Endothelial cell of umbilical vein (primary cell): ENCODE measurements around the gene SPO11. TPM values are rescaled to one million over a fixed set of nuclear protein-coding genes. Genes with fewer than 3 reads are reported as not detected.

Experiments
- BruUV-seq: library from RNA; stranded (reverse); fragments of 400-500 nt; replicated peaks from 2 replicates; lab custom pipeline; 2021; lab: Mats Ljungman, UMichigan
- CTCF ChIA-PET: fragments of 300-600, 350-600 bp; sonication (Branson Sonifier 250); formaldehyde crosslinking; loops from one replicate; lab custom pipeline; 2021; ENCODE audit warnings: antibody characterized with exemption, inconsistent platforms; lab: Charles Lee
- POLR2A ChIA-PET: fragments of 300-600, 350-600 bp; sonication (Branson Sonifier 250); formaldehyde crosslinking; loops from one replicate; lab custom pipeline; 2021; ENCODE audit warnings: antibody characterized with exemption, inconsistent platforms; lab: Charles Lee
- DNase-seq: peaks from one replicate; pipeline ENCODE4 v3.0.0-alpha.2; 2011; ENCODE audit warnings: low read depth, low spot score
- FAIRE-seq: peaks from 2 replicates; lab custom pipeline; 2011; peaks lifted over from hg19 to GRCh38; lab: Jason Lieb, UNC
- H2AFZ ChIP-seq: 2 replicates; pipeline ENCODE4 v1.6.0; 2012; ENCODE audit warnings: low read depth, low read length, control low read depth, inconsistent platforms
- H3K27ac ChIP-seq: 2 replicates; pipeline ENCODE4 v1.5.1; 2011; ENCODE audit warnings: low read depth, mild to moderate bottlenecking, control low read depth, low read length, moderate library complexity; ENCODE audit not compliant: insufficient read depth
- H3K27me3 ChIP-seq, 2 experiments: 2 replicates each; pipeline versions ENCODE4 v1.6.0 to v1.6.1; 2011; ENCODE audit warnings: low read length in 2 of 2, mixed read lengths in 1 of 2; ENCODE audit not compliant: control insufficient read depth in 2 of 2, insufficient read depth in 2 of 2
- H3K36me3 ChIP-seq, 2 experiments: 2 replicates in 1 of 2; 3 replicates in 1 of 2; pipeline ENCODE4 v1.5.1; 2011; ENCODE audit warnings: low read length in 2 of 2, mild to moderate bottlenecking in 1 of 2, moderate library complexity in 1 of 2; ENCODE audit not compliant: control insufficient read depth in 2 of 2, insufficient read depth in 2 of 2; ENCODE audit errors: extremely low read depth in 1 of 2
- H3K4me1 ChIP-seq: 3 replicates; pipeline ENCODE4 v1.5.1; 2011; ENCODE audit warnings: mild to moderate bottlenecking, low read length; ENCODE audit not compliant: control insufficient read depth, insufficient read depth; ENCODE audit errors: extremely low read depth
- H3K4me2 ChIP-seq: 2 replicates; pipeline ENCODE4 v1.6.1; 2011; ENCODE audit warnings: low read length, control low read depth, mixed read lengths; ENCODE audit not compliant: insufficient read depth
- H3K4me3 ChIP-seq, 3 experiments: fragments of 200-600 bp in 1 of 3; sonication (generic), shearing (Covaris generic) in 1 of 3; replicated peaks in 1 of 3; 2 replicates each; pipeline ENCODE4 v1.5.1; 2011 to 2016; ENCODE audit warnings: control low read depth in 3 of 3, low read length in 3 of 3, mild to moderate bottlenecking in 2 of 3, inconsistent platforms in 1 of 3, low read depth in 1 of 3, moderate library complexity in 1 of 3; ENCODE audit not compliant: insufficient read depth in 1 of 3
- H3K79me2 ChIP-seq: 2 replicates; pipeline ENCODE4 v1.6.0; 2012; ENCODE audit warnings: low read length, inconsistent platforms; ENCODE audit not compliant: control insufficient read depth, insufficient read depth
- H3K9ac ChIP-seq: replicated peaks from 2 replicates; pipeline ENCODE3; 2011; ENCODE audit warnings: low read length, control low read depth; ENCODE audit not compliant: insufficient read depth; ENCODE audit errors: extremely low read depth
- H3K9me1 ChIP-seq: replicated peaks from 3 replicates; pipeline ENCODE4 v1.6.0; 2011; ENCODE audit warnings: mild to moderate bottlenecking, low read length; ENCODE audit not compliant: control insufficient read depth, insufficient read depth; ENCODE audit errors: extremely low read depth
- H3K9me3 ChIP-seq: replicated peaks from 2 replicates; pipeline ENCODE4 v1.5.1; 2012; ENCODE audit warnings: low read length, inconsistent platforms; ENCODE audit not compliant: control insufficient read depth, insufficient read depth
- H4K20me1 ChIP-seq: replicated peaks from 2 replicates; pipeline ENCODE3; 2011; ENCODE audit warnings: mild to moderate bottlenecking, low read length; ENCODE audit not compliant: control insufficient read depth, insufficient read depth; ENCODE audit errors: extremely low read depth
- CTCF ChIP-seq, 2 donors: IDR thresholded peaks; 1 replicate in 1 of 2; 2 replicates in 1 of 2; pipeline ENCODE4 v1.5.1; 2011; ENCODE audit warnings: low read length in 2 of 2, mild to moderate bottlenecking in 2 of 2, moderate library complexity in 2 of 2, control low read depth in 1 of 2, inconsistent platforms in 1 of 2, low read depth in 1 of 2; ENCODE audit not compliant: insufficient read depth in 1 of 2; ENCODE audit errors: extremely low read depth in 1 of 2
- EZH2 ChIP-seq: IDR thresholded peaks from 2 replicates; pipeline ENCODE4 v1.6.1; 2012; ENCODE audit warnings: borderline replicate concordance, low read depth, mild to moderate bottlenecking, moderate library complexity, low read length, inconsistent platforms; ENCODE audit not compliant: severe bottlenecking
- FOS ChIP-seq: IDR thresholded peaks from 2 replicates; pipeline ENCODE4 v1.6.1; 2011; ENCODE audit warnings: mild to moderate bottlenecking, low read length, moderate library complexity, borderline replicate concordance; ENCODE audit not compliant: insufficient read depth
- GATA2 ChIP-seq: IDR thresholded peaks from 2 replicates; pipeline ENCODE4 v1.7.0; 2011; ENCODE audit warnings: low read depth, mild to moderate bottlenecking, moderate library complexity, mixed read lengths, low read length; ENCODE audit not compliant: insufficient read length, insufficient read depth
- JUN ChIP-seq: IDR thresholded peaks from 2 replicates; pipeline ENCODE4 v1.6.1; 2011; ENCODE audit warnings: borderline replicate concordance, low read depth; ENCODE audit not compliant: insufficient read length, insufficient read depth
- MYC ChIP-seq: IDR thresholded peaks from one replicate; pipeline ENCODE4 v1.6.1; 2011; ENCODE audit warnings: mild to moderate bottlenecking, low read depth, low read length
- POLR2A ChIP-seq: IDR thresholded peaks from 2 replicates; pipeline ENCODE4 v1.6.1; 2012; ENCODE audit warnings: low read depth, mild to moderate bottlenecking, control low read depth, low read length
- POLR2AphosphoS5 ChIP-seq: IDR thresholded peaks from 2 replicates; pipeline ENCODE4 v1.6.1; 2012; ENCODE audit warnings: low read depth, mild to moderate bottlenecking, control low read depth, low read length, moderate library complexity; ENCODE audit not compliant: insufficient read depth
- dilution Hi-C: fragments of 300-500 bp; cut with MboI; formaldehyde crosslinking; loops from one replicate; pipeline ENCODE4 v1.15.0; 2019; ENCODE audit warnings: low sequenced_read_pairs; ENCODE audit not compliant: extremely low pct_ligation_motif_present
- intact Hi-C: fragments of 100-400 bp; cut with micrococcal nuclease; formaldehyde crosslinking; loops from one replicate; pipeline ENCODE4 v1.10.0; 2022
- polyA plus RNA-seq, 4 experiments: library from polyadenylated mRNA; depleted of rRNA in 3 of 4; stranded (reverse) in 3 of 4; unstranded in 1 of 4; fragments of >200 nt; gene quantifications; 2 replicates each; pipeline versions ENCODE4 v1.2.1 to v1.2.3, GENCODE V29; 2011 to 2012; ENCODE audit warnings: missing spikeins in 1 of 4
- total RNA-seq: library from RNA; stranded (reverse); gene quantifications from 2 replicates; pipeline ENCODE4 v1.2.3, GENCODE V29; 2021
- TF ChIP-seq, protein P1 (sequence below): IDR thresholded peaks from 2 replicates; pipeline ENCODE4 v1.6.1; 2011; ENCODE audit not compliant: insufficient read depth, insufficient read length

Gene SPO11
- total and polyA plus RNA-seq, 2 donors (not counting 3 experiments of a cell fraction or from before 2014, with no cell fraction given) = not detected

- H3K4me1 ChIP-seq = no peaks in the 10 kb centered on the region
- peaks cover 0 to 1% of the 10 kb centered on the region in 2 experiments for H3K27me3 ChIP-seq
- CTCF ChIA-PET = no interaction called here
Observed at GRCh38 chr20:57283860-57284259, 45.7 kb upstream of the SPO11 start.

More at GRCh38 chr20:57283860-57284259, 45.7 kb upstream of the SPO11 start:
- POLR2A ChIA-PET = no interaction called here
- H3K27ac ChIP-seq = no peak overlapping the region
- H3K9ac ChIP-seq = no peak overlapping the region
- H2AFZ ChIP-seq = no peak overlapping the region
- no peak overlapping the region for H3K4me3 ChIP-seq
- intact Hi-C loops = no loop called here
- no peak for TF ChIP-seq FOS
- TF ChIP-seq EZH2 = no peak
- TF ChIP-seq JUN = no peak
- no peak for TF ChIP-seq MYC
- TF ChIP-seq POLR2AphosphoS5 = no peak
- TF ChIP-seq, protein P1, sequence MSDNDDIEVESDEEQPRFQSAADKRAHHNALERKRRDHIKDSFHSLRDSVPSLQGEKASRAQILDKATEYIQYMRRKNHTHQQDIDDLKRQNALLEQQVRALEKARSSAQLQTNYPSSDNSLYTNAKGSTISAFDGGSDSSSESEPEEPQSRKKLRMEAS = no peak
- no peak for TF ChIP-seq POLR2A
- no peak for TF ChIP-seq CTCF (IDR thresholded peaks at IDR 0.05; ENCODE audit: extremely low read depth in 1 of 2, insufficient read depth in 1 of 2, low read depth in 1 of 2, low read length in 2 of 2)
- no peak for TF ChIP-seq GATA2
- no peaks in the 10 kb centered on the region for H4K20me1 ChIP-seq
- H3K4me2 ChIP-seq = no peak overlapping the region
- H3K9me3 ChIP-seq = no peaks in the 10 kb centered on the region
- FAIRE-seq = no peak
- H3K79me2 ChIP-seq = no peaks in the 10 kb centered on the region
- dilution Hi-C loops = no loop called here
- no peaks in the 10 kb centered on the region for H3K36me3 ChIP-seq
- BruUV-seq = no TSS peak
- no peaks in the 10 kb centered on the region for H3K9me1 ChIP-seq
- DNase-seq = no peak
